ENCODE measurements around the gene CCSAP. TPM values are rescaled to one million over a fixed set of nuclear protein-coding genes. Genes with fewer than 3 reads are reported as not detected.
"Not testable (repeated sequence)": the region's sequence is repeated elsewhere in the genome, so short reads cannot be mapped to it uniquely, and the experiment has no call there.

CCSAP gene
- total and polyA plus RNA-seq, 12 donors: 0.91 to 4.7 (median 2.9) TPM

GRCh38 chr1:229296541-229296941 lies 46.3 kb downstream of the CCSAP start:
- TF ChIP-seq CTCF (IDR thresholded peaks at IDR 0.05): no peak
- WGBS, 2 donors: 42% methylated on average over 3 of the region's 3 CpGs
- Histone ChIP-seq H3K4me3 (no peak overlapping the region), H3K9me3 (no peaks in the 10 kb centered on the region), H3K27ac (peak overlapping the region in 7 of 10 donors; percentile 11 to 61 (median 38)), H3K36me3 (peaks cover 0 to 75% (median 22%) of the 10 kb centered on the region in 9 donors), H3K4me1 (peaks cover 0 to 17% (median 5%) of the 10 kb centered on the region in 9 donors), H3K27me3 (no peaks in the 10 kb centered on the region)
- ATAC-seq (peak in 7 of 8 donors; percentile 64 to 92 (median 85)), DNase-seq (peak in 1 of 2 donors; percentile 38)
- intact Hi-C loops (cut with DNase I): loop anchor here in 1 of 10 donors (10.0 kb wide), 1 partner anchor 138 kb away; the partner anchor contains the start of gene ACTA1

GRCh38 chr1:229295745-229296144 lies 47.1 kb downstream of the CCSAP start:
- WGBS, 2 donors: 87 to 90% methylated on average over 11 of the region's 11 CpGs
- no peak for DNase-seq
- Histone ChIP-seq H3K4me1 (peaks cover 0 to 17% (median 5%) of the 10 kb centered on the region in 9 donors), H3K9me3 (no peaks in the 10 kb centered on the region), H3K27ac (peak overlapping the region in 3 of 10 donors; percentile 38 to 61 (median 54)), H3K4me3 (no peak overlapping the region), H3K27me3 (no peaks in the 10 kb centered on the region), H3K36me3 (peaks cover 0 to 75% (median 22%) of the 10 kb centered on the region in 9 donors)
- peak in 5 of 8 donors; percentile 23 to 66 (median 48) for ATAC-seq
- TF ChIP-seq CTCF (IDR thresholded peaks at IDR 0.05): no peak
- intact Hi-C loops (cut with DNase I): loop anchor here in 1 of 10 donors (10.0 kb wide), 1 partner anchor 139 kb away; the partner anchor contains the start of gene ACTA1

GRCh38 chr1:229293528-229294204 lies 49.2 kb downstream of the CCSAP start:
- H3K27me3 ChIP-seq: no peaks in the 10 kb centered on the region
- WGBS, 2 donors: 92 to 95% methylated on average over 10 of the region's 10 CpGs

GRCh38 chr1:229291686-229292085 lies 51.2 kb downstream of the CCSAP start:
- not testable (repeated sequence) for ATAC-seq, H3K4me3 ChIP-seq, H3K9me3 ChIP-seq, H3K27me3 ChIP-seq, DNase-seq, H3K27ac ChIP-seq
- 99 to 100% methylated on average over 3 of the region's 4 CpGs for WGBS, 2 donors
- H3K4me1 ChIP-seq: peaks cover 0 to 20% (median 3%) of the 10 kb centered on the region in 9 donors
- H3K36me3 ChIP-seq: peaks cover 0 to 59% (median 22%) of the 10 kb centered on the region in 9 donors
- intact Hi-C loops (cut with DNase I): loop anchor here in 1 of 10 donors (10.0 kb wide), 1 partner anchor 143 kb away; the partner anchor contains the start of gene ACTA1

More at GRCh38 chr1:229293528-229294204, 49.2 kb downstream of the CCSAP start:
- H3K9me3 ChIP-seq: no peaks in the 10 kb centered on the region
- H3K4me1 ChIP-seq: peaks cover 0 to 17% (median 5%) of the 10 kb centered on the region in 9 donors
- ATAC-seq (peak in 1 of 8 donors; percentile 32), DNase-seq (no peak)
- peaks cover 0 to 75% (median 22%) of the 10 kb centered on the region in 9 donors for H3K36me3 ChIP-seq
- intact Hi-C loops (cut with DNase I): loop anchor here in 1 of 10 donors (10.0 kb wide), 1 partner anchor 141 kb away; the partner anchor contains the start of gene ACTA1
- no peak overlapping the region for H3K27ac ChIP-seq
- H3K4me3 ChIP-seq: no peak overlapping the region
- TF ChIP-seq CTCF (IDR thresholded peaks at IDR 0.05): no peak
